ENCODE results near the gene CNNM2.

DNA sequence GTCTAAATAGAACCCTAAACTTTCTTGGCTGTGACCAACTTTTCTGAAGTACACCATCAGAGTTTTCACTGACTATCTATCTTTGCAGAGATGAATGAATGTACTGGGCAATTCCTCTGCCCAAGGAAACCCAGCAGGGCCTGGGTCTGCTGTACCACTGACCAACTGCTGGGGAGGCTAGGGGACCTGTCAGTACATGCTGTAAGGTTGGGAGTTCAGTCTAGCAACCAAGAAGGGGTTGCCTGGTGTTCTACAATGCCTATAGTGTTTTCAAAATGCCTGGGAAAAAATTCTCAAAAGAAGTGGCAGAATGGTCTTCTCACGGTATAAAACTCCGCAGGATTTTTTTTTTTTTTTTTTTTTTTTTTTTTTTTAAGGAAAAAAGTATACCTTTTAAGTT lies 168.7 kb downstream of the CNNM2 start:
- no peak for TF ChIP-seq TCF7L2 (IDR thresholded peaks at IDR 0.05; ENCODE audit: borderline replicate concordance, extremely low read depth, insufficient read depth, insufficient read length)
- TF ChIP-seq, protein P1, sequence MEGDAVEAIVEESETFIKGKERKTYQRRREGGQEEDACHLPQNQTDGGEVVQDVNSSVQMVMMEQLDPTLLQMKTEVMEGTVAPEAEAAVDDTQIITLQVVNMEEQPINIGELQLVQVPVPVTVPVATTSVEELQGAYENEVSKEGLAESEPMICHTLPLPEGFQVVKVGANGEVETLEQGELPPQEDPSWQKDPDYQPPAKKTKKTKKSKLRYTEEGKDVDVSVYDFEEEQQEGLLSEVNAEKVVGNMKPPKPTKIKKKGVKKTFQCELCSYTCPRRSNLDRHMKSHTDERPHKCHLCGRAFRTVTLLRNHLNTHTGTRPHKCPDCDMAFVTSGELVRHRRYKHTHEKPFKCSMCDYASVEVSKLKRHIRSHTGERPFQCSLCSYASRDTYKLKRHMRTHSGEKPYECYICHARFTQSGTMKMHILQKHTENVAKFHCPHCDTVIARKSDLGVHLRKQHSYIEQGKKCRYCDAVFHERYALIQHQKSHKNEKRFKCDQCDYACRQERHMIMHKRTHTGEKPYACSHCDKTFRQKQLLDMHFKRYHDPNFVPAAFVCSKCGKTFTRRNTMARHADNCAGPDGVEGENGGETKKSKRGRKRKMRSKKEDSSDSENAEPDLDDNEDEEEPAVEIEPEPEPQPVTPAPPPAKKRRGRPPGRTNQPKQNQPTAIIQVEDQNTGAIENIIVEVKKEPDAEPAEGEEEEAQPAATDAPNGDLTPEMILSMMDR (IDR thresholded peaks at IDR 0.05 in 2 of 3, conservative IDR thresholded peaks at IDR 0.05 in 1 of 3; ENCODE audit: borderline replicate concordance in 1 of 3, insufficient read depth in 1 of 3, low read depth in 2 of 3, low read length in 2 of 3): no peak
- no peak for TF ChIP-seq POLR2AphosphoS5 (IDR thresholded peaks at IDR 0.05; ENCODE audit: low read depth, low read length)
- TF ChIP-seq, protein P2, sequence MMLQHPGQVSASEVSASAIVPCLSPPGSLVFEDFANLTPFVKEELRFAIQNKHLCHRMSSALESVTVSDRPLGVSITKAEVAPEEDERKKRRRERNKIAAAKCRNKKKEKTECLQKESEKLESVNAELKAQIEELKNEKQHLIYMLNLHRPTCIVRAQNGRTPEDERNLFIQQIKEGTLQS (IDR thresholded peaks at IDR 0.05): no peak
- TF ChIP-seq, protein P3, sequence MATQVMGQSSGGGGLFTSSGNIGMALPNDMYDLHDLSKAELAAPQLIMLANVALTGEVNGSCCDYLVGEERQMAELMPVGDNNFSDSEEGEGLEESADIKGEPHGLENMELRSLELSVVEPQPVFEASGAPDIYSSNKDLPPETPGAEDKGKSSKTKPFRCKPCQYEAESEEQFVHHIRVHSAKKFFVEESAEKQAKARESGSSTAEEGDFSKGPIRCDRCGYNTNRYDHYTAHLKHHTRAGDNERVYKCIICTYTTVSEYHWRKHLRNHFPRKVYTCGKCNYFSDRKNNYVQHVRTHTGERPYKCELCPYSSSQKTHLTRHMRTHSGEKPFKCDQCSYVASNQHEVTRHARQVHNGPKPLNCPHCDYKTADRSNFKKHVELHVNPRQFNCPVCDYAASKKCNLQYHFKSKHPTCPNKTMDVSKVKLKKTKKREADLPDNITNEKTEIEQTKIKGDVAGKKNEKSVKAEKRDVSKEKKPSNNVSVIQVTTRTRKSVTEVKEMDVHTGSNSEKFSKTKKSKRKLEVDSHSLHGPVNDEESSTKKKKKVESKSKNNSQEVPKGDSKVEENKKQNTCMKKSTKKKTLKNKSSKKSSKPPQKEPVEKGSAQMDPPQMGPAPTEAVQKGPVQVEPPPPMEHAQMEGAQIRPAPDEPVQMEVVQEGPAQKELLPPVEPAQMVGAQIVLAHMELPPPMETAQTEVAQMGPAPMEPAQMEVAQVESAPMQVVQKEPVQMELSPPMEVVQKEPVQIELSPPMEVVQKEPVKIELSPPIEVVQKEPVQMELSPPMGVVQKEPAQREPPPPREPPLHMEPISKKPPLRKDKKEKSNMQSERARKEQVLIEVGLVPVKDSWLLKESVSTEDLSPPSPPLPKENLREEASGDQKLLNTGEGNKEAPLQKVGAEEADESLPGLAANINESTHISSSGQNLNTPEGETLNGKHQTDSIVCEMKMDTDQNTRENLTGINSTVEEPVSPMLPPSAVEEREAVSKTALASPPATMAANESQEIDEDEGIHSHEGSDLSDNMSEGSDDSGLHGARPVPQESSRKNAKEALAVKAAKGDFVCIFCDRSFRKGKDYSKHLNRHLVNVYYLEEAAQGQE (IDR thresholded peaks at IDR 0.05; ENCODE audit: low read depth): no peak
- TF ChIP-seq SP1 (IDR thresholded peaks at IDR 0.05; ENCODE audit: low read depth): no peak
- no peak for TF ChIP-seq EGR1 (IDR thresholded peaks at IDR 0.05; ENCODE audit: low read depth)
- TF ChIP-seq POLR2A (IDR thresholded peaks at IDR 0.05; ENCODE audit: borderline replicate concordance, extremely low read depth, insufficient read depth, insufficient read length): no peak
